Stomach (tissue), 9 donors: ENCODE data around the gene PHF20. TPM values are rescaled to one million over a fixed set of nuclear protein-coding genes. Genes with fewer than 3 reads are reported as not detected.

Source experiments
- DNase-seq, 2 donors: peaks; one replicate each; pipeline versions ENCODE4 v3.0.0 to v3.0.0-alpha.2; 2013 to 2019
- H3K27ac ChIP-seq, 5 donors: fragments of 200-600 bp in 4 of 5; sonication (generic) in 4 of 5; one replicate each; pipeline ENCODE4 v1.5.1; 2013 to 2019; ENCODE audit warnings: mild to moderate bottlenecking in 1 of 5, moderate library complexity in 1 of 5
- H3K27me3 ChIP-seq, 3 donors: fragments of 200-600 bp; sonication (generic); one replicate each; pipeline ENCODE4 v1.5.1; 2017 to 2019; ENCODE audit warnings: mixed run types in 1 of 3
- H3K36me3 ChIP-seq, 4 donors: fragments of 200-600 bp; sonication (generic); 1 replicate in 3 of 4; 2 replicates in 1 of 4; pipeline ENCODE4 v1.5.1; 2016 to 2019
- H3K4me1 ChIP-seq, 4 donors: fragments of 200-600 bp; sonication (generic); one replicate each; pipeline ENCODE4 v1.5.1; 2016 to 2019
- H3K4me3 ChIP-seq, 4 donors: fragments of 200-600 bp; sonication (generic) in 3 of 4; one replicate each; pipeline ENCODE4 v1.5.1; 2016 to 2019; ENCODE audit warnings: mild to moderate bottlenecking in 1 of 4
- H3K9me3 ChIP-seq, 4 donors: fragments of 200-600 bp; sonication (generic); one replicate each; pipeline ENCODE4 v1.5.1; 2016 to 2019
- CTCF ChIP-seq, 7 experiments: fragments of 450-650 bp in 4 of 7; fragments of 200-600 bp in 3 of 7; sonication (generic) in 3 of 7; IDR thresholded peaks; one replicate each; pipeline ENCODE4 v1.5.1; 2016 to 2019; ENCODE audit warnings: antibody characterized with exemption in 7 of 7, control low read depth in 2 of 7, mild to moderate bottlenecking in 1 of 7
- EP300 ChIP-seq: sonication (generic); formaldehyde crosslinking; IDR thresholded peaks from one replicate; pipeline ENCODE4 v1.6.1; 2017; ENCODE audit warnings: antibody characterized with exemption
- POLR2A ChIP-seq, 4 donors: fragments of 450-650 bp; IDR thresholded peaks; one replicate each; pipeline ENCODE4 v1.6.1; 2016; ENCODE audit warnings: antibody characterized with exemption in 4 of 4, control low read depth in 2 of 4, mild to moderate bottlenecking in 1 of 4, moderate library complexity in 1 of 4
- POLR2AphosphoS5 ChIP-seq, 3 donors: sonication (generic); formaldehyde crosslinking; IDR thresholded peaks; one replicate each; pipeline ENCODE4 v1.6.1; 2016; ENCODE audit warnings: antibody characterized with exemption in 3 of 3
- WGBS, 5 donors: extraction: QIAGEN DNeasy Blood & Tissue Kit in 3 of 5; methylation state at CpG; one replicate each; pipeline versions ENCODE4 v1.1.5 to v1.1.7; 2013 to 2018; 5-methylcytosine and 5-hydroxymethylcytosine counted together
- intact Hi-C: fragments of 100-400 bp; cut with DNase I; formaldehyde crosslinking; loops from one replicate; pipeline ENCODE4 v1.15.1; 2023; ENCODE audit warnings: low total_unique reads
- polyA plus RNA-seq, 3 donors: library from polyadenylated mRNA; stranded (reverse); fragments of 200-250 nt; gene quantifications; one replicate each; pipeline ENCODE4 v1.2.3, GENCODE V29; 2013
- total RNA-seq, 5 donors: library from RNA; depleted of rRNA; stranded (reverse); fragments of >200 nt; gene quantifications; one replicate each; pipeline versions ENCODE4 v1.1.0 to v1.2.3, GENCODE V29; 2014 to 2016
- donor health status: healthy with polysubstance abuse.
- donor health status: Bipolar disorder and iron deficiency.
- donor health status: healthy.

PHF20 gene
- total and polyA plus RNA-seq, 8 donors = 18.3 to 135 (median 31.5) TPM

- Histone ChIP-seq H3K4me1 (peaks cover 0 to 25% (median 5%) of the 10 kb centered on the region in 4 donors), H3K4me3 (no peak overlapping the region), H3K36me3 (peaks cover 0 to 22% (median 8%) of the 10 kb centered on the region in 4 donors), H3K9me3 (no peaks in the 10 kb centered on the region), H3K27ac (peak overlapping the region; percentile 21 to 86 (median 85)), H3K27me3 (no peaks in the 10 kb centered on the region)
- no peak for TF ChIP-seq CTCF (IDR thresholded peaks at IDR 0.05)
- no peak for TF ChIP-seq POLR2A (IDR thresholded peaks at IDR 0.05)
- TF ChIP-seq POLR2AphosphoS5 (IDR thresholded peaks at IDR 0.05) = no peak
- TF ChIP-seq EP300 = no peak
- DNase-seq = no peak
- intact Hi-C loops = loop anchor here (10.0 kb wide), 1 partner anchor 149 kb away; no protein-coding TSS in a partner anchor
- WGBS, 5 donors = 90 to 97% (median 94%) methylated on average over 6 of the region's 6 CpGs
These were observed 111.5 kb downstream of the PHF20 start for GRCh38 chr20:35883336-35883777.

- Histone ChIP-seq H3K9me3 (no peaks in the 10 kb centered on the region), H3K36me3 (peaks cover 0 to 22% (median 5%) of the 10 kb centered on the region in 4 donors), H3K27ac (peak overlapping the region; percentile 21 to 86 (median 85)), H3K4me3 (no peak overlapping the region), H3K27me3 (no peaks in the 10 kb centered on the region), H3K4me1 (peaks cover 0 to 22% (median 5%) of the 10 kb centered on the region in 4 donors)
- peak; percentile 69 to 89 for DNase-seq
- intact Hi-C loops = loop anchor here (10.0 kb wide), 1 partner anchor 149 kb away; no protein-coding TSS in a partner anchor
- 38 to 56% (median 49%) methylated on average over 10 of the region's 10 CpGs for WGBS, 5 donors
- peak; percentile 29 to 81 (median 55) for TF ChIP-seq POLR2AphosphoS5 (IDR thresholded peaks at IDR 0.05)
- peak in 5 of 7 experiments; percentile 62 to 73 (median 64) for TF ChIP-seq CTCF (IDR thresholded peaks at IDR 0.05)
- peak; percentile 69 for TF ChIP-seq EP300
- TF ChIP-seq POLR2A (IDR thresholded peaks at IDR 0.05) = no peak
These were observed 112.1 kb downstream of the PHF20 start for GRCh38 chr20:35883778-35884540.

GRCh38 chr20:35884541-35884865 is 112.7 kb downstream of the PHF20 start:
- H3K4me3 ChIP-seq = no peak overlapping the region
- WGBS, 5 donors = 26 to 51% (median 47%) methylated on average over 1 of the region's 1 CpG
- H3K27me3 ChIP-seq = no peaks in the 10 kb centered on the region
- no peaks in the 10 kb centered on the region for H3K9me3 ChIP-seq
- peaks cover 0 to 22% (median 5%) of the 10 kb centered on the region in 4 donors for H3K4me1 ChIP-seq
- peak overlapping the region in 4 of 5 donors; percentile 52 to 85 (median 82) for H3K27ac ChIP-seq
- intact Hi-C loops = loop anchor here (10.0 kb wide), 1 partner anchor 150 kb away; no protein-coding TSS in a partner anchor
- peaks cover 0 to 22% (median 5%) of the 10 kb centered on the region in 4 donors for H3K36me3 ChIP-seq
- DNase-seq = no peak
- TF ChIP-seq POLR2AphosphoS5 (IDR thresholded peaks at IDR 0.05) = no peak
- no peak for TF ChIP-seq EP300
- TF ChIP-seq CTCF (IDR thresholded peaks at IDR 0.05) = no peak
- no peak for TF ChIP-seq POLR2A (IDR thresholded peaks at IDR 0.05)

GRCh38 chr20:35885212-35885611 is 113.4 kb downstream of the PHF20 start:
- Histone ChIP-seq H3K9me3 (no peaks in the 10 kb centered on the region), H3K27me3 (no peaks in the 10 kb centered on the region), H3K4me1 (peaks cover 0 to 22% (median 5%) of the 10 kb centered on the region in 4 donors), H3K4me3 (no peak overlapping the region), H3K27ac (peak overlapping the region in 4 of 5 donors; percentile 52 to 85 (median 82)), H3K36me3 (peaks cover 0 to 16% (median 5%) of the 10 kb centered on the region in 4 donors)
- intact Hi-C loops = loop anchor here (10.0 kb wide), 1 partner anchor 150 kb away; no protein-coding TSS in a partner anchor
- WGBS, 5 donors = 45 to 72% (median 67%) methylated on average over 1 of the region's 1 CpG
- TF ChIP-seq EP300 (no peak), CTCF (IDR thresholded peaks at IDR 0.05) (no peak), POLR2AphosphoS5 (IDR thresholded peaks at IDR 0.05) (no peak), POLR2A (IDR thresholded peaks at IDR 0.05) (no peak)
- no peak for DNase-seq
